OCI-M2 (cell line): ENCODE results near the gene ROBO1.
"Not testable (repeated sequence)": the region's sequence is repeated elsewhere in the genome, so short reads cannot be mapped to it uniquely, and the experiment has no call there.

Experiments
- DNase-seq: peaks from one replicate; lab custom pipeline; 2025; ENCODE audit not compliant: unreplicated experiment; lab: John Stamatoyannopoulos, UW

Gene ROBO1

DNA sequence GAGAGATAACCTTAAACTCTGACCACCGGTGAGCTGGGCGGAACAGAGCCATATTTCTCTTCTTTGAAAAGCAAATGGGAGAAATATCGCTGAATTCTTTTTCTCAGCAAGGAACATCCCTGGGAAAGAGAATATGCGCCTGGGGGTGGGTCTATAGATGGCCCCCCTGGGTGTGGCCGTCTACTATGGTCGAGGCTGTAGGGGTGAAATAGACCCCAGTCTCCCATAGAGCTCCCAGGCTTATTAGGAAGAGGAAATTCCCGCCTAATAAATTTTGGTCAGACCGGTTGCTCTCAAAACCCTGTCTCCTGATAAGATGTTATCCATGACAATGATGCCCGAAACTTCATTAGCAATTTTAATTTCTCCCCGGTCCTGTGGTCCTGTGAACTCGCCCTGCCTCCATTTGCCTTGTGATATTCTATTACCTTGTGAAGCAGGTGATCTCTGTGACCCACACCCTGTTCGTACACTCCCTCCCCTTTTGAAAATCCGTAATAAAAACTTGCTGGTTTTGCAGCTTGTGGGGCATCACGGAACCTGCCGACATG lies 441.9 kb downstream of the ROBO1 start:
- DNase-seq: not testable (repeated sequence)

DNA sequence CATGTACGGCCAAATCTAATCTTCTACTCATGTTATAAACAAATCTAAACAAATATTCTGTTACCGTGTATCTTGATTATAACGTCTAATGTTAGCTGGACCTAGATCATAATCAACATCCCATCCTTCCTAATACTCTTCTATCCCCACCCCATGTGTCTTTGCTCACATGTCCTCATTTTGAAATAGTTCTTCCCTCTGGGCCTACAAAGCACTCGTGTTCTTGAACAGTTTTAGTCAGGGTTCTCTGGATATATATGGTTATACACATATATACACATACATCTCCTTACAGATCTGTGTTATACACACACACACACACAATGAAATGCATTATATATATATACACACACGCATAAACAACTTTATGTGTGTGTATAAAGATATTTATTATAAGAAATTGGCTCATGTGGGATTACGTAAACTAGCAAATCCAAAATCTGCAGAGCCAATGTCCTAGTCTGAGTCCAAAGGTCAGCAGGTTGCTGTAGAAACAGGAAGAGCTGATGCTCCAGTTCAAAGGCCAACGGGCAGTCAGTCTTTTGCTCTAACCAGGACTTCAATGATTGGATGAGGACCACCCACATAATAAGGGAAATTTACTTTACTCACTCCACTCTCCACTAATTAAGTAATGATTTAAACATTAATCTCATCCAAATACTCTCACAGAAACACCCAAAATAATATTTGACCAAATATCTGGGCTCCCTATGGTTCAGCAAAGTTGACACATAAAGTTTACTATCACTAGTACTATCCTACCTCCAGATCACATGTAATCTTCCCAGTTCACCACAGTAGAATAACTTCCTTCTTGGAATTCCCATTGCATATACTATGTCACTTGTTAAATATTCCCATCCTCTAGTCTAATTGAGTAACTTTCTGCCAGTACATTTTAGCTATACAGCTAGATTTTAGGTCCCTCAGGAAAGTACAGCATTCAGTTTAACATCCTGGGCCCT lies 450.0 kb downstream of the ROBO1 start:
- DNase-seq: no peak

DNA sequence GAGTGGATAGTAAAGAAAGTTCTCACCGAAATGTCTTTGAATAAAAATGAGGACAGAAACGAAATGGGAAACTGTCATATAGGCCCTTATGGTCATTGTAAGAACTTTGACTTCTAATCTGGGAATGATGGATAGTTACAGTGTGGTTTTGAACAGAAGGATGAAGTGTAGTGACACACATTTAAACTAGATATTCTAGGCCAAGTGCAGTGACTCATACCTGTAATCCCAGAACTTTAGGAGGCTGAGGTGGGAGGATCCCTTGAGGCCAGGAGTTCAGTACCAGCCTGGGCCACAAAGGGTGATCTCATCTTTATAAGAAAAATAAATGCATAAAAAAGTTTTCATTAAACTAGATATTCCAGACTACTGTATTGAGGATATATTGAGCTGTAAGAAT lies 452.8 kb downstream of the ROBO1 start:
- DNase-seq: no peak

DNA sequence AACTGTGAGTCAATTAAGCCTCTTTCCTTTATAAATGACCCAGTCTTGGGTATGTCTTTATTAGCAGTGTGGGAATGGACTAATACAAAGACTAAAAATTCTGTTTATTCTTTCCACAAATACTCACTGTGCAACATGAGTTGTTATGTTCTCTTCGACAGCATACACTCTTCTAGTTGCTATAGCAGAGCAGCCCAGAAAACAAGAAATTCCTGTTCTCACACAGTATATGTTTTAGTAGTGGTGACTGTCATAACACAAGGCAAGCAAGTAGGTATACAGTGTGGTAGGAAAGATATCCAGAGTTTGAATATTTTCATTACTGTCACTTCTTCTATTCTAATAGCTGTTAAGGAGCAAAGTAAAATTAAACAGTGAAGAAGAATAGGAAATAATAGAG lies 453.3 kb downstream of the ROBO1 start:
- no peak for DNase-seq

DNA sequence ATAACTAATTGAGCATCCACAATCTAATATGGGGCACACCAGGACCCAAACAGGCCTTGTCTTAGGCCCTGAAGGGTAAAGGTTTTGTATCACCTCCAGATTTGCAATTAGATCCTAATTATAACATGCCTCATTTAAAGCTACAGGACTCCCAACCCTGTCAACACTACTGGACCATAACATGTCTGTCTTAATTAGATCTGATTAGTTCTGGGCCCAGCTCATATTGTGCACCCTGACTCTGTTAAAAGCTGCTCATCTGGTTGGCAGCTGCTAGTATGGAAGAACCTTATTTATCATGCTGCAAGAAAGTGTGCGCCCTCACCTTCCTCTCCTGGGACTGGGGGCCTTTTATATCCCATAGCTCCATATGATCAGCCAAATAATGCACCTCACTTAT lies 457.8 kb downstream of the ROBO1 start:
- no peak for DNase-seq

DNA sequence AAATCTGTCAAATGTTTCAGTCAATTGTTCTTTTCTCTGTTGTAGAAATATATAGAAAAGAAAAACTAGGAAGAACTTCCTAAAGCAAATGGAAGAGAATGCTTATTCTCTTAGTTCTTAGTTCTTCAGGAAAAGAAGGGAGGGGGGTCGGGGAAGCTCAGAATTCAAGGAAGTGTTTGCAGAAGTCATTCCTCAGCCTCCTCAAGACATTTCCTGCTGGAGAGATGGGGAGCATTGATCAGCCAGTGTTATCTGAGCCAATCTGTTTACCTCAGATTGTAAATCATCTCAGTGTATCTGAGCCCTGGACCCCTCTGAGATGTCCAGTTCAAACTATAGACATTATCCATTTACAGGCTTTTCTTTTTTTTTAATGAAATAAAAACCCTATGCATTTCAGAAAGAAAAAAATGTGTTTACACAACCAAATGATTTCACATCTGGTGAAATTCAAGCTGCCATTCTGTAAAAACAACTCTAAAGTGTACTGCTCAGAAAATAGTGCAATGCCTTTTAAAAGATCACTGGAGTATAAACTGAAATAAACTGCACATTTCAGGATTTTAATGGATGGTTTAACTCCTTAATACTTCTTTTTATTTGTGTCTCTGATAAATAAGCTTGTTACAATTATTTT lies 460.7 kb downstream of the ROBO1 start:
- no peak for DNase-seq

DNA sequence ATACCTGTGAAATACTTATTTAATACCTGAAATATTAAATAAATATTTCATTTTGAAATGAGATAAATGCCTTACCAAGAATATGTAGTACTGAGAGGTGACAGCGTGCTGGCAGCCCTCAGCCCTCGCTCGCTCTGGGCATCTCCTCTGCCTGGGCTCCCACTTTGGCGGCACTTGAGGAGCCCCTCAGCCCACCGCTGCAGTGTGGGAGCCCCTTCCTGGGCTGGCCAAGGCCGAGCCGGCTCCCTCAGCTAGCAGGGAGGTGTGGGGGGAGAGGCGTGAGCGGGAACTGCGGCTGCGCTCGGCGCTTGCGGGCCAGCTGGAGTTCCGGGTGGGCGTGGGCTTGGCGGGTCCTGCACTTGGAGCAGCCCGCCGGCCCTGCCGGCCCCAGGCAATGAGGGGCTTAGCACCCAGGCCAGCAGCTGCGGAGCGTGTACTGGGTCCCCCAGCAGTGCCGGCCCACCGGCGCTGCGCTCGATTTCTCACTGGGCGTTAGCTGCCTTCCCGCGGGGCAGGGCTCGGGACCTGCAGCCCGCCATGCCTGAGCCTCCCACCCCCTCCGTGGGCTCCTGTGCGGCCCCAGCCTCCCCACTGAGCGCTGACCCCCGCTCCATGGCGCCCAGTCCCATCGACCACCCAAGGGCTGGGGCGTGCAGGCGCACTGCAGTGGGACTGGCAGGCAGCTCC lies 467.7 kb downstream of the ROBO1 start:
- not testable (repeated sequence) for DNase-seq

DNA sequence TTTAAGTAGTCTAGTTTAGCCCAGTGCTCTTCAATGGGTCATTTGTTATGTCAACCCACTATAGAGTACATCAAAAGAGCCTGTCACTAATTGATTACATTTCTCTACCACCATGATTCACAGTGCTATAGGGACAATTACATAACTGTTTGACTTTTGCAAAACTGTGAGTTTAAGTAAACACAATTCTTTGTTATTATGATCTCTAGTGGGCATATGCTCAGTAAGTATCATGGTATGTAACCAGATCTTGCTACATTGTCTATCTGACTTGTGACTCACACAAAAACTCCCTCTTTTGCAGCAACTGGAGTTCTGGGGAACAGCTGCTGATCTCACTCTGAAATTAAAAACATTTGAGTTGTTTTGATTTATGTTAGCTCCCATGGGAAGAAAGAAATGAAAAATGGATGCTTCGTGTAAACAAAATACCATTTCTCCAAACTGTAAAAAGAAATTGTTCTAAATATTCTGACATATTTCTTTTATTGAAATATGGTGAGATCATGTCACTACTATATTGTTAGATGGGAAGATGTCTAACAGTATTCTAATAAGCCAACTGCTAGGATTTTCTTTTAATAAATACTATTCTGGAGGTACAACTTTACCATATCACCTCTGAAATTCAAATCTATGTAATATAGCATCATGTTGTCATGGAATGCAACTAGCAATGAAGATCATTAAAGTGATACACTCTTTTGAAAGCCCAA lies 470.4 kb downstream of the ROBO1 start:
- DNase-seq: no peak

DNA sequence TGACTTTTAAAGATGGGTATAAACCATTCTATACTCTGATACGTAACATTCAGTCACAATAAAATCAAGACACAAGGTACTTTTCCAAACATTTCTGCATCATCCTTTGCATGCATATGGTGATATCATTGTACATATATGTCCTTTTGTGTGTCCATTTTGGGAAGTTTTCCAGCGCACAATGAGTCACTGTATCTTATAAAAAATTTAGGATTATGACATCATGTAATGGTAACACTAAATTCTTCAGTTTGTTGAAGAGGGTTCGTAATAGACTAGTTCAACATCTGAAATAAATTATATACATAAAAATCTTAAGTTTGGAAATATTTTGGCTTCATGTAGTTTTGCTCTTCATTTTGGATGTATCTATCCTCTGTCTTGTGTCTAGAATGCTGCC lies 480.9 kb downstream of the ROBO1 start:
- DNase-seq: no peak

DNA sequence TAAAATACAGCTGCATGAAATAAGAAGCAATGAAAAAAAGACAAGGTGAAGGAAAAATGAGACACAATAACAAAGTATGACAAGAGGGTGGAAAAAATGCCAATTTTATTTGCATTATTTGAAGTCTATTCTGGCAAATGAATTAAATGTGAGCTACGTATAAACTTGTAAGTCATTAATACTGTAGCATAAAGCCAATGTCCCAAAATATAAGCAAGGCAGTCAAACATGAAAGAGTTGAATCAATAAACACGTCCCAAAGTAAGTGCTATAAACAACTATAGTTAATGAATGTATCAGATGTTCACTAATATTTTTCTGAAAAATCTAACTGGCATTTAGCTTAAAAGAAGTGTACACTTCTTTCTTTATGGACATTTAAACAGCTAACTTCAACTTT lies 481.9 kb downstream of the ROBO1 start:
- no peak for DNase-seq

DNA sequence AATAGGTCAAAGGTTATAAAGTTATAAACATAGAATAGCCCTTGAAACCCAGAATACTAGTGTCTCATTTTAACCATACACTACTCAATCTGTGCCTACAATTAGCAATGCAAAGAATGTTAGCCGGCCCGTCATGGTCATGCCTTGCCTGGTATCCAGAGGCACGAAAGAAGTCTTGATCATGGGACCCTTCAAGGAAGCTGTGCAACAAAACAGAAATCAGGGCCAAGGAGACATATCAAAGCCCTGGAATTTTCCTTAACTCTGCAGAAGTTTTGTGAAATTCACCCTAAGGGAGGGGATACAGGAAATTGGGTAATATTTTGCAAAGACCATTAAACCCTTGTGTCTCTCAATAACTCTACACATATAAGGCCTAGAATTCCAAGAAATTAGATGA lies 482.4 kb downstream of the ROBO1 start:
- no peak for DNase-seq

DNA sequence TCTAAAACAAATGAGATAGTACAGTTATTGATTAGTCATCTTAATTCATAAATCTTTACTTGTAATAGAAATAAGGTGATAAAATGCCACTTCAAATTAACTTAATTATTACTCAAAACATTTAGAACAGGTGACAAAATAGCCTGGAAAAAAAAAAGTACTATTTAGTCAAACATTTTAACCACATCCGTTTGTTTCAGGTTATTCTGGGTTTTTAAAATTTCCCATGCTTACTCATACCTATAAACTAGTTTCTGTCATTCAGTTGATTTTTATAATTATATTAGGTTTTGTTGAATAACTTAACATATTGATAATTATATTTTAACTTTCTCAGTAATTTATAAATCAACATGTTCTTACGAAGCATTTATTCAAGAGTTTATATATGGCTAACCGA lies 483.0 kb downstream of the ROBO1 start:
- no peak for DNase-seq

DNA sequence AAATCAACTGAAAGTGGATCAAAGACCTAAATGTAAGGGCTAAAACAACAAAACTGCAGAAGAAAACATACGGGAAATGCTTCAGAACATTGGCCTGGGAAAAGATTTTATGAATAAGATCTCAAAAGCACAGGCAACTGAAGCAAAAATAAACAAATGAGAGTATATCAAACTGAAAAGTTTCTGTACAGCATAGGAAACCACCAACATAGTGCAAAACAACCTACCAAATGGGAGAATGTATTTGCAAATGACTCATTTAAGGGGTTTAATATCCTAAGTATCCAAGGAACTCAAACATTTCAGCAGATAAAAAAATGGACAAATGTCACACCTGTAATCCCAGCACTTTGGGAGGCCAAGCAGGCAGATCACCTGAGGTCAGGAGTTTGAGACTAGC lies 489.1 kb downstream of the ROBO1 start:
- no peak for DNase-seq

DNA sequence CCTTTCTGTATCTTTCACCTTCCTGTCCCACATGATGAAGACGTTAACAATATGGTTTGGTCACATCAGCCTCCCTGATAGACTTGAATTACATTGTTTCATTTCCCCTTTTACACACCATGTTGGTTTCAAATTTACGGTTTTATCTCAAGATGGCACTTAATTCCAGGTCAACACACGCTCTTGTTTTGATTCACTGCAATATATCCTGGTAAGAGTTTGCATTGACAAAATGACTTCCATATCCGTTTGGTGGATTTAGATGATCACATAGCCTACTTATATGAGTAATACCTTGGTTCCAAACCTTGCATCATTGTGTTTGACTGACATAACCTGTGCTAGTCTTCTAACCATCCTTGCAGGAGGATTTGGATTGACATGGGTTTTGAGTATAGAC lies 499.4 kb downstream of the ROBO1 start:
- no peak for DNase-seq

DNA sequence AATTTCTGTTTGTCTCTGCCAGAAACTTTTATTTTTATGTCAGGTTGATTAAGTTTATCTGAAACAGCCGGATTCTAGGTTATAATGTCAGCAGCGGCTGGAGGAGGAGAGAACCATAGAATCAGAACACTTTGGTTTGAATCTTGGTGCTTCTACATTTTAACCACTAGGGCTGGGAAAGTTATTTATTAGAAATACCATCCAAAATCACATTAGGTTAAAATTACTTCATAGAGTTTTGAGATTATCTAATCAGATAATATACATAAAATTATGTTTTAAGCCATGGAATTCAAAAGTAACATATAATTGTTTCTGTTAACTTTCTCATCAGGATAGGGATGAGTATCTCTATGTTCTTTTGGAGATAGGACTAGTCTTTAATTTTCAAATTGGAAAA lies 502.9 kb downstream of the ROBO1 start:
- DNase-seq: no peak

DNA sequence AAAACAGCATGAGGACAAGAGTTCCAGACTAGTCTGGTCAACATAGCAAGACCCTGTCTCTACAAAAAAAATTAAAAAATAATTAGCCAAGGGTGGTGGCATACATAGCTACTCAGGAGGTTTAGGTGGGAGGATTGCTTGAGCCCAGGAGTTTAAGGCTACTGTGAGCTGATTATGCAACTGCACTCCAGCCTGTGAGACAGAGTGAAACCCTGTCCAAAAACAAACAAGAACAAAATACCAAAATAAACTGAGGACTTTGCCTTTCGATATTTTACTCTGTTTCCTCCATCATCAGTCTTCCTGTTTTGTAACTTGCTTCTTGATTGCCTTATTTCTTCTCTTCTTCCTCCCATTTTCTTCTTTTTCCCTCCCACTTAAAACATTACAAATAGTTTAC lies 504.4 kb downstream of the ROBO1 start:
- no peak for DNase-seq

DNA sequence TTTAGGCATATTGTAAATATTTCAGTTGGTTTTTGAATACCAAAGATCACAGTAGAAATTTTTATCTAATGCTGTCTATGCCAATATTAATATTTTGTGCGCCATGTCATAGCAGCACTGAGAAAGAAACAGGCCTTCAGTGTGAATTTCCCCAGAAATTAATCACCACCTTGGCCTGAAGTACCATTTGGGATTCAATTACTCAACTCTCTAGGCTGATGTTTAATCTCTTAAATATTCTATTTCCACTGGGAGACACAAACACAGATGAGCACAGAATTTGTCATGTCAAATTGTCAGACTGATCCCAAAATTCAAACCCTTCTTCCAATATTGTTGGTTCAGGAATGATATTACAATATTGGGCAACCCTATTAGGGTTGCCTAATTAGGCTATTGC lies 509.3 kb downstream of the ROBO1 start:
- no peak for DNase-seq

DNA sequence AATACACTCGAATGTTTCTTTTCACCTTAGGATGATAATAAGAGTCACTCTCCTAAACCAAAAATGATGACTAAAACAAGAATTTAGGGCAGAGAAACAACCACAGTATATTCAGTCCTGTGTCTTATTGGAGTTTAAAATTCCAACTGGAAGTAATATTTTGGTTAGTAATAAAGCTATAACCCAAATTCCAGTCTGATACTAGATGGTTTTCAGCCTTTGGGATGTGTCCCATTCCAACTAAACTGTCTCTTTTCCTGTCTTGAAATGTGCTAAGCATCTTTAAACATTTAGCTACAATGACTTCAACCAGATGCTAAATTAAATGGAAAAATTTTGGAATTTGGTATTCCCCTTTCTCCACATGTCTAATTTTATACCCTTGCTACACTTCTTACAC lies 510.0 kb downstream of the ROBO1 start:
- DNase-seq: no peak

DNA sequence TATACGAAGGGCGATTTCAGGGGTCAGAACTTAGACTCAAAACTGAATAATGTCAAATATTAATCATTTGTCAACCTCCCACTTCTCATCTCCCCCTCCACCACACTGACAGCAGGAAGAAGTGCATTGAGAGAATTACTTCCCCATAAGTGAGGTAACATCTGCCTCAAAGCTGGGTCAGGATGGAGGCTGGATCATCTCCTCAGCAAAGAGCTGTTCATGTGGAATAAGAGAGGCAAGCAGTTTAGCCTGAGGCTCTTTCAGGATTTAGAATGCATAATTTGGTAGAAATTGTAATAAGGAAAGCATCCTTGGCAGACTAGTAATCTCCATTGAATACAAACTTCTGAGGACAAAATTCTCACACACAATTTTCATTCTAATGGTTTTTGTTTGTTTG lies 512.1 kb downstream of the ROBO1 start:
- DNase-seq: no peak

DNA sequence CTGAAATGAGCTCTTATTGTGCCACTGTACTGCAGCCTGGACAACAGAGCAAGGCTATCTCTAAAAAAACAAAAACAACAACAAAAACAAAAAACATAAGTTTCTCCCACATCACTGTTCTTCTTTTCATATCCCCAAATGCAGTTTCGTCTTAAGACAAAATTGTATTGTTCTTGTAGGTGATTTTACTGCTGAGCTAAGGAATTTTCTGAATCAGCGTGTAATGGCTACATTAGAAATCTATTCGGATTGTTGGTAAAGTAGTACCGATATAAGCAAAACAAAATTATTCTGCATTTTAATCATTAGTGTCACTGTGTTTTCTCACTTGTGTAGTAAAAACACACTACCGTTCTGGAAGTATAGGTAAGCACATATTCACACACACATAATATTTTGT lies 512.5 kb downstream of the ROBO1 start:
- DNase-seq: no peak

DNA sequence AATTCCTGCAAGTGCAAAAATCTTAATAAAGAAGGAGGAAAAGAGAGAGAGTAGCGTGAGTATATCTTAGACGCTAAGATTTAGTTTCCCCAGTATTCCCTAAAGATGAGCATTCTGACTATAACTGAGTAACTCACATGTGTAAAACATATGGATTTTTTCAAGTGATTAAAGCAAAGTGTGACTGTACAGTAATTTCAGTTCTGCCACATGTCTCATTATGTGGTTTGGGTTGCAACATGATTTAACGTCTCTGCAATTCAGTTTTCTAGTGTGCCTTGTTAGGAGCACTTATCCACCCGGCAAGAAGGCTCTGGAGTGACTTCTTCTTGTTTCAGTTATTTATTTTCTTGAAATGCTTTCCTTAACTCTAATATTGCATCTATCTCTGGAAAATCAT lies 514.1 kb downstream of the ROBO1 start:
- DNase-seq: no peak
